ENCODE data around the gene TRAPPC11. TPM values are rescaled to one million over a fixed set of nuclear protein-coding genes. Genes with fewer than 3 reads are reported as not detected.
A peak's percentile ranks its signal among the peaks of the same experiment; 100 is the strongest.

The TRAPPC11 gene
- total RNA-seq, result 10 to 100 TPM; 29.7 to 52.7 (median 43.9) TPM
- 10 to 100 TPM; 21.2 to 32.3 TPM for polyA plus RNA-seq
- long read RNA-seq, donor 1, full-length matches to known transcripts, result 2 of 14 reads
- long read RNA-seq, donor 1, partial matches to known transcripts, result 9 of 14 reads
- long read RNA-seq, donor 1, other reads (novel, unspliced or antisense), result 3 of 14 reads
- long read RNA-seq, donor 2, full-length matches to known transcripts, result 5 of 17 reads
- long read RNA-seq, donor 2, partial matches to known transcripts, result 12 of 17 reads
- long read RNA-seq, donor 2, other reads (novel, unspliced or antisense), result 0 of 17 reads
- long read RNA-seq, donor 3, full-length matches to known transcripts, result 41 of 67 reads
- long read RNA-seq, donor 3, partial matches to known transcripts, result 11 of 67 reads
- long read RNA-seq, donor 3, other reads (novel, unspliced or antisense), result 15 of 67 reads

- peak; percentile 98 to 99 (median 98) for DNase-seq
- no peaks in the 10 kb centered on the region for H3K27me3 ChIP-seq
- TF ChIP-seq POLR2A (IDR thresholded peaks at IDR 0.05), result peak; percentile 94
- TF ChIP-seq EP300 (IDR thresholded peaks at IDR 0.05), result no peak
- peak in 2 of 3 donors; percentile 80 to 82 for TF ChIP-seq CTCF (IDR thresholded peaks at IDR 0.05)
- peak within 1 kb of the TSS; percentile 73 to 90 for H3K27ac ChIP-seq
- H3K9me3 ChIP-seq, result no peaks in the 10 kb centered on the region
- H3K4me3 ChIP-seq, result peak within 1 kb of the TSS; percentile 92
- H3K4me1 ChIP-seq (ENCODE audit: insufficient read depth), result peaks cover 3% of the 10 kb centered on the region
- H3K36me3 ChIP-seq, result no peaks in the 10 kb centered on the region
- intact Hi-C loops (cut with DNase I), result loop anchor here in 2 of 4 donors (2.0 to 5.0 kb wide), 2 partner anchors 142 to 154 kb away; partner anchors contain the start of gene ING2 (in 1 of the 2)
- 0 to 1% (median 1%) methylated on average over 57 to 63 of the region's 63 CpGs for WGBS, 3 donors
Observed at GRCh38 chr4:183659029-183659871, at the start of gene TRAPPC11, which contains the start of gene RWDD4. TSS of gene TRAPPC11 (plus strand) at chr4:183659293. CDS start at chr4:183663868, 4,575 bp downstream. TSS of gene RWDD4 (minus strand) at chr4:183659185. CDS start at chr4:183658952, 233 bp downstream.

- Histone ChIP-seq H3K36me3 (no peaks in the 10 kb centered on the region), H3K9me3 (no peaks in the 10 kb centered on the region), H3K27ac (peak overlapping the region in 1 of 2 donors; percentile 48), H3K4me3 (no peak overlapping the region), H3K4me1 (ENCODE audit: insufficient read depth) (peaks cover 6% of the 10 kb centered on the region), H3K27me3 (no peaks in the 10 kb centered on the region)
- TF ChIP-seq EP300 (IDR thresholded peaks at IDR 0.05) (no peak), CTCF (IDR thresholded peaks at IDR 0.05) (no peak), POLR2A (IDR thresholded peaks at IDR 0.05) (no peak)
- intact Hi-C loops (cut with DNase I), result no loop called here
- WGBS, 3 donors, result 84 to 95% (median 92%) methylated on average over 2 of the region's 2 CpGs
- DNase-seq, result peak in 2 of 5 donors; percentile 43 to 57
Observed at GRCh38 chr4:183610033-183610432, 49.1 kb upstream of the TRAPPC11 start.

GRCh38 chr4:183610613-183611012, 48.5 kb upstream of the TRAPPC11 start:
- no peaks in the 10 kb centered on the region for H3K36me3 ChIP-seq
- intact Hi-C loops (cut with DNase I), result no loop called here
- peak overlapping the region in 1 of 2 donors; percentile 48 for H3K27ac ChIP-seq
- H3K4me1 ChIP-seq (ENCODE audit: insufficient read depth), result peaks cover 6% of the 10 kb centered on the region
- peak in 2 of 5 donors; percentile 29 to 52 for DNase-seq
- no peaks in the 10 kb centered on the region for H3K9me3 ChIP-seq
- no peak overlapping the region for H3K4me3 ChIP-seq
- 15 to 27% (median 25%) methylated on average over 7 of the region's 7 CpGs for WGBS, 3 donors
- TF ChIP-seq EP300 (IDR thresholded peaks at IDR 0.05) (no peak), POLR2A (IDR thresholded peaks at IDR 0.05) (no peak), CTCF (IDR thresholded peaks at IDR 0.05) (no peak)
- H3K27me3 ChIP-seq, result no peaks in the 10 kb centered on the region

- Histone ChIP-seq H3K4me3 (no peak overlapping the region), H3K9me3 (no peaks in the 10 kb centered on the region), H3K27me3 (no peaks in the 10 kb centered on the region), H3K27ac (peak overlapping the region in 1 of 2 donors; percentile 48), H3K36me3 (no peaks in the 10 kb centered on the region), H3K4me1 (ENCODE audit: insufficient read depth) (peaks cover 6% of the 10 kb centered on the region)
- peak in 1 of 5 donors; percentile 7 for DNase-seq
- no peak for TF ChIP-seq POLR2A (IDR thresholded peaks at IDR 0.05)
- TF ChIP-seq CTCF (IDR thresholded peaks at IDR 0.05), result no peak
- TF ChIP-seq EP300 (IDR thresholded peaks at IDR 0.05), result no peak
- intact Hi-C loops (cut with DNase I), result no loop called here
- WGBS, 3 donors, result 80 to 84% (median 81%) methylated on average over 15 of the region's 15 CpGs
Observed at GRCh38 chr4:183611210-183611830, 47.8 kb upstream of the TRAPPC11 start.
